Non-pigmented ciliary epithelial cell (primary cell): Measurements from ENCODE around the gene GPC4.

Experiments
- DNase-seq: peaks from one replicate; pipeline ENCODE4 v3.0.0-alpha.2; 2010; ENCODE audit warnings: low read depth

GPC4 gene

DNA sequence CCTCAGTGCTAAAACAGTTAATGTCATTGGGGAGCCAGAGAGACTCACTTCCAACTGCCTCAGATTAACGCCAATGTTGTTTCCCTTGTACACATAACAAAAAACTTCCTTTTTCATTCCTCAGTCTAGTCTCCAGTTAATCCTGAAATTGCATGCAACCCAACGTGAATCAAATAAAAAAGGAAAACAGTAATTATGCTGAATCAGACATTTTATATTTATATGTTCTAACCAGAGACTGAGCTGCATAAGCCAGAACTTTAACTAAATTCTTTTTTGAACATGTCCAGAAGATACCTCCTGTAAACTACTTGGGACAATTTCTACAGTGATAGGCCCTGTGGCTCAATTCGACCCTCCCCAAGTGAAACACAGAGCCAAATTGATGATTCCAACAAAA is 4.7 kb downstream of the GPC4 start:
- DNase-seq: no peak

DNA sequence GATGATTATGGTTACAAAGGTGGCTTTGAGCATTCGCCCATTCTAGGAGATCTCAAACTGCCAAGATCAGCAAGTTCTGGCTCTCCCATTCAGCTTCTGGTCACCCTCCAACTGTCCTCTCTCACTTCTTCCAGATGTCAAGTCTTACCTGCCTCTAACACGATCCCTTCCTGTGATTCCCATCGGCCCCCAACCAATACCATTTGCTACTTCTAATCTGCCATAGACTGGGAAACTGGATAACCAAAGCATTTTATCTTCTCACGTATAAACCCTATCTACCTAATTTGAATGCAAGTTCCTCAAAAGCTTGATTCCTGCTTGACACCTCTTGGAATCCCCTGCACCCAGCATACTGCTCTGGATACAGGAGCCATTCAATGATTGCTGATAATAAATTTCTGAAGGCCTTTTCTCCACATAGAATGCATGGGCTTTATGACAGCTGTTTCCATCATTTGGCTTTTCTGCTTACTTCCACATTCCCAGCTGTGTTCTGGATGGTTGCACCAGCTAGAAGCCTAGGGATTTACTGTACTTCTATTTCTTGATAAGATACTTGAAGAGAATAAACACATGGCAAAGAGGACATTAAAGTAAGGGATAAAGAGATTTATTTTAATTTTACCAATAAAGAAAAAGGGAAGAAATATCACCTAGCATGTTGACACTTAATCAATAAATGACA is 9.6 kb downstream of the GPC4 start:
- DNase-seq: no peak

DNA sequence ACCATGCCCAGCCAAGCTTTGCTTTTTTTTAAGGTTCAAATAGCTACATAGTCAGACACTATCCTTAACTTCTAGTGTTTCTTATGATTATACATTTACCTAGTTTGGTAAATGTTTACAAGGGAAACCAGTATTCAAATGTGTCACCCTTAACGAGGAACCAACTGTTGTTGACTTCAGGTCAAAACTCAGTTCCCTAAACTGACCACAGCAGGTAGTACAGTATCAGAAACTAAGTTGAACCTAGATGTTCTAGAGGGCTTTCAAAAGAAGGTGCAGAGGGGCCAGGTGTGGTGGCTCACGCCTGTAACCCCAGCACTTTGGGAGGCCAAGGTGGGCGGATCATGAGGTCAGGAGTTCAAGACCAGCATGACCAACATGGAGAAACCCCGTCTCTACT is 11.3 kb downstream of the GPC4 start:
- DNase-seq: no peak

DNA sequence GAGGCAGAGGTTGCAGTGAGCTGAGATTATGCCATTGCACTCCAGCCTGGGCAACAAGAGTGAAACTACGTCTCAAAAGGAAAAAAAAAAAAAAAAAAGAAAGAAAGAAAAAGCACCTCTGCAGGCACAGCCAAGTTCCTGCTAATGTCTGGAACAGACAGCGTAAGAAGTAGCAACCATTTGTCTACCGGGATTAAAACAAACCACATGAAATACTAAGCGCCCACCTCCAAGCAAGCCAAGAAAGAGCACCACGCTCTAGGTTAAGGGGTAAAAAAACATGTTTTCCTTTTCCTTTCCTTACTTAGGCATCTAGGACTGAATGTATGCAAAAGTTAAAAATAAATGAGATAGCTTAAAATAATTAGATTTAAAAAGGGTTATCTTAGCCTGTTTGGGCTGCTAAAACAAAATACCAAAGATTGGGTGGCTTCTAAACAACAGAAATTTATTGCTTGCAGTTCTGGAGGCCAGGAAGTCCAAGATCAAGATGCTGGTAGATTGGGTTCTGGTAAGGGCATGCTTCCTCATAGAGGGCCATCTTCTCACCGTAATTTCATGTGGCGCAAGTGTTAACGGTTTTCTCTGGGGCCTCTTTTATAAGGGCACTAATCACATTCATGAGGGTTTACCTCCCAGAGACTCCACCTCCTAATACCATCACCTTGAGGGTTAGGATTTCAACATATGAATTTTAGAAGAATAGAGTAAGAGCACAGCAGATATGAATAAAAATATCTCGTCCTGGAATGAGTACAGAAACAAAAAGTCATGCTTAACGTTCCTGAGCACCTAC is 12.3 kb downstream of the GPC4 start:
- DNase-seq: no peak

DNA sequence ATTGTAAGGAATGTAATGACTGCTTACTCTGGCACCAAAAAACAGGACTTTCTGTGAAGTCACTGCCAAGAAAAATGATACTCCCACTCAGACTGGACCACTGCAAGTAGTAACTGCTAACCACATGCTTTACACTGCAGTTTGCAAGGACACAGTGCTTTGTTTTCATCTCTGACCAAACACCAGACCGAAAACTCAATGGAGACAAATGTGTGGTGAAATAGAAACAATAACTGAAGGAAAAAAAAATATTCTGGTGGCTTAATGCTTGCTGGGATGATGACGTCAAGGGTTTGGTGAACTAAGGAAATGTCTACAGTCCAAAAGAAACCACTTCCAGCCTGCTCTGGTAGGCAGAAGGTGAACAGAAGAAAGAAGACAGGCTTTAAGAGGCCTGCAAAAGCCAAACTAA is 13.2 kb downstream of the GPC4 start:
- DNase-seq: peak; percentile 51

DNA sequence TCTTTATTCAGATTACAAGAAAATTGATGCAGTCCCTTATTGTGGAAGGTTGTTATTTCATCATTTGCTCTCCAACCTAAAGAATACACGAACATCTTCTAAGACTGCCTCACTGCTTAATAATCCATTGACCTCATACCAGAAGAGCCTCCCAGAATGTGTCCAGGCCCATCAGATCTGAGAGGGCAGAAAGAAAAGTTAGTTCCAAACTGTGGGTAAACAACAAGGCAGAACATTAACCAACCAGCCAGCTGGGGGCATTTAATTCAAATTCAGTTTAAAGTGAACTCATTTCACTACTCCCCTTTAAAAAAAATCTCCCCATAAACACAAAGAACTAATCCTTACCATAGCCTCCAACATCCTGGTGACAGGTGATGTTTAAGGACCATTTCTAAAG is 13.8 kb downstream of the GPC4 start:
- no peak for DNase-seq

DNA sequence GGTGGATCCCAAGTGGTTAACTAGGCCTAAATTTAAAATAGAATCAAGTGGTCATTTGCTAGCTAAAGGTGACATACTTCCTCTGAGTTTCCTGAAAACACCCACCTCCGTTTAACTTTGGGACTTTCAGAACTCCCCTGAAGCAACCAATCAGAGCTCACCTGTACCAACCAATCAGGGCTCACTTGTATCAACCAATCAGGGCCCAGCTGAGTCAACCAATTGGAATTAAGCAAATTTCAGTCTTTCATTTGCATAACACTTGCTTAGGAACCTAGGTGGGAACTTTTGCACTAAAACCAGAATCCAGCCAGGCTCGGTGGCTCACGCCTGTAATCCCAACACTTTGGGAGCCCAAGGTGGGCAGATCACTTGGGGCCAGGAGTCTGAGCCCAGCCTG is 15.9 kb downstream of the GPC4 start:
- DNase-seq: no peak

DNA sequence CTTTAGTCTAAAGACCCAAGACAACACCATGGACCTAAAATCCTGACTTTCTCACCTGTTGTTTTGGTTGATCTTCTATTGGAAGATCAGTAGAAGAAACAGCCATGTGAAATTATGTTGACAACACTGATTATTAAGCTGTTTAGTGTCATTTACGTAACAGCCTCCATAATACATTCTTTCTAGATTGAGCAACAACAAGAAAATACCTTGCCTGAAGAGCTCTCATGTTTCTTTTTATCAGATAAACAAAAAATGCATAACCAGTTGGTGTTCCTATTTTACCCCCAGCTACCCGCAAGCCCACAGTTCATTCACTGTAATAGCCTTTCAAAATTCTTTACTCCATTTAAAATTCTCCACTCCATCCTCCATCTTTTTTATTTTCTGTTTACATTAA is 20.5 kb downstream of the GPC4 start:
- DNase-seq: no peak

DNA sequence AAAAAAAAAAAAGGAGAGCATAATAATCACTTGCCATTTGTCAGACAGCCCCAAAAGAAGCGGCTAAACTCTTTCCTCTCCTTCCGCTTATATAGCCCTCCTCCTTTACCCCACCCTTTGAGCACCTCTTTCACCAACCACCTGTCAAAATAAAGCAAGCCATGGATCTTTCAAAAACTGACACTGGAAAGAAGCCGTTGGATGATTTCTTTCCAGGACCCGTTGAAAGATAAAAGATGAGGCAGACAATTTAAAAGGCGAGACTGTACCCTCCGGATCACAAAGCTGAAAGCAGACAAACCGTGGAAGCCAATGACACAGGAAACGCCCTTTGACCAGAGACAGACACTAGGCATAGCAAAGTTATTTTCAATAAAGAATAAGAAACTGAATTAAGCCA is 22.6 kb downstream of the GPC4 start:
- no peak for DNase-seq

DNA sequence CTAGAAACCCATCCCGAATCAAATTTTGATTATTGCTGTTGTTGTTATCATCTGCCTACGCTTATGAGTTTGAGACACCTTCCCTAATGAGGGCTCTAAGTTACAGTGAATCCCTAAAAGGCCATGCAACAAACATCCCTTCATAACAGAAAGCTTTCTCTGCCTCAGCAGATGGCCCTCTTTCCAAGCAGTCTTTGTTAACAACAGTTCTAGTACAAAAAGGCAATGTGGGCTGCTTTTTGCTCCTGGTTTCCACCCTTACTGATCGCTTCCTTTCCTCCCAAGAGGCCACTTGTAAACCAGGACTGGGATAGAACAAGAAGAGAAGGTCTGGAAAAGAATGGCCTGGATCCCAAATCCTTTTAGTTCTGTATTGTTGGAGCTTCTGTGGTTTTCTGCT is 24.2 kb downstream of the GPC4 start:
- DNase-seq: no peak

DNA sequence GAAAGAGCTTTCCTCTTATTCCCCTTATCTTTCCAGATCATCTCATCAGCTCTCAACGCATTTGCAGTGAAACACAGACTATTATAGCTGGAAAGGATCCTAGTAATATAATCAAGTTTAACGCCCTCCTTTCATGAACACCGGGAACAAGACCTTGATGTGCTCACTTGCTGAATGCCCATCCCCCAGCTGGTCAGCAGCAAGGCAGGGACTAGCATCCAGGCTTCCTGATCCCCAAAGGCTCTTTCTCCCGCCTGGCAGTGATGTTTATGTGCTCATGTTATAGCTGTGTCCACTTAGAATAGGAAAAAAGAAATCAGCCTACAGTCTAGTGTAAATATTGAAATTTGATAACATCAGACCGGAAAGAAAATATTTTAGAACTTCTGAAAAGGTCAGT is 24.6 kb downstream of the GPC4 start:
- no peak for DNase-seq

DNA sequence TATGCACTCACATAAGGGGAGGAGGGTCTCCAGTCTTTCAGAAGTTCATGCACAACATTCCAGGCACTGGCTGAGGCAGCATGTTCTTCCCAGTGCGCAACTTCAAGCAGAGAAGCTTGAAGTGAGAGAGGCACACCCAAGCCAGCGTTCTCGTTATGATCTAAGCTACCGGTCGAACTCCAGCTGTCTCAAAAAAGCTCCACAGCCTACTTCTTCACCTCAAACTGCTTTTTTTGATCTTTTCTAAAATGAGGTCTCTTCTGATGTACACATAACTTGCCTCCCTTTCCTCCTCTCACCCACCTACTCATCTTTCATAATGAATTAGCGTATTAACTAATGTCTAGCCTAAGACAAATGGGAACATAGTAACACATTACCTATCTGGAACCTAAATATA is 25.3 kb downstream of the GPC4 start:
- DNase-seq: no peak

DNA sequence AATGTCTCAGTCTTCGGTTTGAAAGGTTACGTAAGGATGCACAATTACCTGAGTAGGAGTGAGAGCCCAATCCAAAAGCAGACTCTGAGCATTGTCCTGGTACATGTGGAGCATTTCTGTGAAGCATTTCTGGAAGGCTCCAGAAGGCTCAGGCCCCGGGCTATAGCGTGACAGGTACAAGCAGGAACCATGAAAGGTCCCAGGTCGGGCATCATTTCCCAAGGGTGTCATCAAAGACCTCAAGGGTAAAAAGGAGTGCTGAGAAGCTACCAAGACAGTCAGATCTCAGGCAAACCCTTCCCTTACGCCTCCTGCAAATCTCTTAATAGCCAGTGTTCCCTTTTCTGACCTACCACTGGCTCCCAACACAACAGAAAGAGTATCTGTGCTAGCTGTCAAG is 30.8 kb downstream of the GPC4 start:
- DNase-seq: no peak

DNA sequence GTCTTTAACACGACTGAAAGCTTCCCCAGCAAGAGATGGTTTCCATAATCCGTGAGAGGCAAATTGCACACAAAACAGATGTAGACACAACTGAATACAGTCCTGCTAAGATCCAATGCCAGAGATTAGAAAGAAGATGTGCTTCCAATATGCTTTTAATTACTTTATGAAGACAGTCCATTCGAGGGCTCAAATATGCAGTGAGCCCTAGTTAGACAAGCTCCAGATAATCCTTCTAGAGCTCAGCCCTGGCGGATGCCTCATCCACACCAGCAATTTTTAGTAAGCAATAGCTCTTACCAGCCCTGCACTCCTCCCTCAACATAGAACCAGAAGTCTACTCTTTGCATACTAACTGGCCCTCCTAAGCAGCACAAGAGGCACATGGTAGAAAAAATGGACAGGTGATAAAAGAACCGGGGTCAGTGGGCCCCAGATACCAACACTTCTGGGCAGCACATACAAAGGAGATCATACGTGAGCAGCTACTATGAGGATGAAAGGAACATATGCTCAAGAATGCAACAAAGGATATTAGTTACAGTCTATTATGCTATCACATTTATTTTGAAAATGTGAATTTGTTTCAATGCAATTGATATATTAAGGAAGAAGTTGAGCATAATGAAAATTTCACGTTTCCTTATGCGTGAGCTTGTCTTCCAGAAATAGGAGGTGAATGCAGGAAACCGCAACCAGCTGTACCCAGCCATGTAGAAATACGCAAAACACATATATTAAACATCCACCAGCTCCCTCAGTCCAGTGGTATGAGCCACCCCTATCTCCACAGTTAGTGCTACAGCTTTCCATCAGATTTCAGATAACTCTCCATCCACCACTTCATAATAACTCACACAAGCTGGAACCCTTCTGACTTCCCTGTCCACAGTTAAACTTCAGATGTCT is 34.3 kb downstream of the GPC4 start:
- no peak for DNase-seq

DNA sequence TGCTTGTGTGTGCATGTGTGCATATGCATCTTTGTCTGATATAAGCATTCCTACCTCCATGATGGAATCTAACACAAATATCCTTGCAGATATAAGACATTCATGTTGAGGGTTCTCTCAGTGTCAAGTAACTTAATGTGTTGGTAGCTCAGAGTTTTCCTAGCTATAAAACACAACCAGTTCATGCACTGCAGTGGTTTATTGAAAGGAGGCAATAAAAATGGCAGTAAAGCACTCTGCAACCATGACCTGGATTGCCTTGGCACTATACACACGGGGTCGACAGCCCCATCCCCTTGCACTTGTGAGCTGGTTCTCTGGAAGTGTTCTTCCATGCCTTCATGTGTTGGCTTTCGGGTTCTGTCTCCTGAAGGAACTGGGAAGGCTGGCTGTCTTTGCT is 38.9 kb downstream of the GPC4 start:
- DNase-seq: no peak

DNA sequence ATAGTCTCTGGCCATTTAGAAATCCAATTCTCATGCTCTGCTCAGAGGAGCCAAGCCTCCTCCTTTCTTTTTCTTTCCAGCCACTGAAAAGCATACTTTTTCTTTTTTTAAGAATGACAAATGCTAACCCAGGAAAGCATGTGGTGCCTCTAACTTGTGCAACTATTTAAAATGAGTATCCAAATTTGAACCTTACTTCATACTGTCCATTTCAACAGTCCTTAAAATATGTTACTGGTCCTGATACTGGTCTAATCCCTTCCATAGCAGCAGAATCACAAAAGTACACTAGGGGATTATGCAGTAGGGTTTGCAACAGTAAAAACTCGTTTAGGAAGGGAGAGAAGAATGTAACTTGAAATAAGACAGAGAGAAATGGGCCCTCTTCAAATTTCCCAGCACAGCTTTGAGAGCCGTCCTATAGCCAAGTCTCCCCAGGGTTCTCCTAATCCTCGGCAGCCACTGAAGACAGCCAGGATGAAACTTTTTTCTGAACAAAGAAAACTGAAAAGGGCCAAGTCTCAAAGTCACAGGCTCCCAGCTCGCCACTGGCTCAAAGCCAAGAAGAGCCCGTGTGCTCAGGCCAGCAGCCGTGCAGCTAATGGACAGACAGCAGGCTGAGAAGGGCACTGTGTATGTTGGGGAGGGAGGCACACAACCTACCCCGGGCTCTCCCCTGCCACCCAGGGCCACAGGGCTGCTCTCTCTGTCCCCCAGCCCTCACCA is 39.5 kb downstream of the GPC4 start:
- no peak for DNase-seq

DNA sequence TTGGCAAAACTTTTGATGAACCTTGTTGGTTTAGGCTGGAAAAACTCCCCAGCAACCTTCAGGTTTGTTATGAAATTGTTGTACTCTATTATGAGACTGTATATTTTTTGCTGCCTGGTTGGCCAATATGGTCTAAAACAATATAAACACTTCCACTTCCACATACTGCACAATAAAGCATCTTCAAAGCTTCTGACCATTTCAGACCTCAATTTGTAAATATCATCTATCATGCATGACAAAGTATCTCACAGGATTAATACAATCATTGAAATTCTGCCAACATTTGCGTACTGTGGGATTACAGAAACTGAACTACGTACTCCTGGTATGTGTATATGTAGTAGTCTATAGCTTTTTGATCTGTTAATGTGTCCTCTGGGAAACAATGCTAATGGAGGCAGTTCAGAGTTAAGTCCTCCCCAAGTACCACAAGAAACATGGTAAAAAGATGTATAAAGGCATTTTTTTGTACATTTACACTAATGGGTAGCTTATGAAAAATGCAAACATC is 40.4 kb downstream of the GPC4 start:
- no peak for DNase-seq

DNA sequence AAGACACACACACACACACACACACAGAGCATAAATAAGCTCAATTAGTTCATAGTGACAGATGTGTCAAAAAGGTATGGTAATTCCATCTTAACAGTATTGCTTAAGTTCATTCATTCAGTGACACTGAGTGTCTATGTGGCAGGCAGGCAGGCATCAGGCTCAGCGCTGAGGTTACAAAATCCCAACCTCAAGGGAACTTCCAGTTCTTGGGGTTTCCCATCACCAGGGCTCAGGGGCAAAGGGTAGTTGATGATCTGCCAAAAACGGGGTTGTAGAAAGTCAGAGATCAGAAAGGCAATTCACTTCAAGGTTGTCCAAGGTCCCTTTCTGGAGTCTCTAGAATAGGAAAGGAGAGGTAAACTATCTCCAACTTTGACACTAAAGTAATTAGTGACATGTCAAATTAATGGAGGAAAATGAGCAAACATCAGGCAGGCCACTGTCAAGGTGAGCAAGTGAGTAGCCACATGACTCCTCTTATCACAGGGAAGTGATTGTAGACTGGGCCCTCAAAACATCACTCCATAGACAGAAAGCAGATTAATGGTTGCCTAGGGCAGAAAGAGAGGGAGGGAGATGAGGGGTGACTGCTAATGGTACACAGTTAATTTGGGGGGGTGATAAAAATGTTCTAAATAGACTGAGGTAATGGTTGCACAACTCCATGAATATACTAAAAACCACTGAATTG is 41.8 kb downstream of the GPC4 start:
- DNase-seq: no peak

DNA sequence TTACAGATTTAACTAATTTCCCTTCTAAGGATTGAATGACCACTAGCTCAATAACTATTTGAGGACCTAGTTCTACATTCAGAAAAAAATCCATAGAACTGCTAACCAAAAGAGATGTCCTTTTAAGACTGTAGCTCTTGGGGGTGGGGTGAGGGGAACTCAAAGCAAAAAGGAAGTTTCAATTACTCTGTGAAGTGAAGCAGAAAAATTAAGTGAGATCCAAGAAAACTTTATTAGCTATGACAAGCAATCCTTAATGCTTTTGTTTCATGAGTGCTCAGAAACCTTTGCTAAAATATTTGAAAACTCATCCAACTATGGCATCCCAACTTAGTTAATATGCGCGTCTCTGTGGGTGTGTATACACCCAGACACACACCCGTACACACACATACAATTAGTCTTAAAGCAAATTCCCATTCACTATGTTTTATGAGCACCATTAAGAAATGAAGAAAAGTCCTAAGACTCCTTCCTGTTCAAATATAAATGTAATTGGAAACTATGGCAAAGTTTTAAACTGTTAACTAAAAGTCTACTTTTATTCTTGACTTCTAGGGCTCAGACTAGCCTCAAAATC is 44.5 kb downstream of the GPC4 start:
- no peak for DNase-seq

DNA sequence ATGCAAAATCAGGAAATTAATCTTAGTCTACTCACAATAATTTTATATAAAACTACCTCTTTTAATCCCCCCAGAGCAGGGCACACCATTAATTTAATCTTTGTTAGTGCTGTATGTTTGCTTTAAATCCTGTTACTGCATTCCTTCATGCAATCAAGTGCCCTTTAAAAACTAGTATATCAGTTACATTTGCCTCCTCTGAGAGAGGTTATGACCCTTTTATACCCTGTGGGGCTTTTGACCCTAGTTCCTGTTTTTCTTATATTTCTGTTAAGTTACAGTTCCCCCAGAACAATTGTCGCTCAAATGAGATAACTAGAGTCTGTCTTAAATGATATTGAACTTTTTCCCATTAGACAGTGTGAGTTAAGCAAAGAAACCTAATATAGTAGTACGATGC is 46.2 kb downstream of the GPC4 start:
- DNase-seq: no peak

DNA sequence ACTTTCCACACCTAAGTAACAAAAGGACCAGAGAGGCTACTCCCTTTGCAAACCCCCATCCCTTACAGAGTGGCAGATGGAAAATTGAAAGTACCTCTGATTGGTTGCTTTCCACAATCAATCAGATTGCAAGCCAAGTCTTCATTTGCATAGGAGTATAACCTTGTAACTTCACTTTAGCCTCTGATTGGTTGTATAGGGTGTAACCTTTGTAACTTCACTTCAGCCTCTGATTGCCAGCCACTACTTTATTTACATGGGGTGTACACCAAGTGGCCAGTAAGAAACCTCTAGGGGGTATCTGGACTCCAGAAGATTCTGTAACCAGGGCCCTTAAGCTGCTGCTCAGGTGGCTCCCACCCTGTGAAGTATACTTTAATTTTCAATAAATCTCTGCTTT is 48.6 kb downstream of the GPC4 start:
- no peak for DNase-seq
